Activated T-cell treated with anti-CD3 and anti-CD28 coated beads for 24 hours (primary cell): Measurements from ENCODE around the gene SYT15B.
"Not testable (repeated sequence)": the region's sequence is repeated elsewhere in the genome, so short reads cannot be mapped to it uniquely, and the experiment has no call there.

Experiments
- DNase-seq: peaks from one replicate; pipeline ENCODE4 v3.0.0-alpha.2; 2020; ENCODE audit warnings: low read depth

SYT15B gene

DNA sequence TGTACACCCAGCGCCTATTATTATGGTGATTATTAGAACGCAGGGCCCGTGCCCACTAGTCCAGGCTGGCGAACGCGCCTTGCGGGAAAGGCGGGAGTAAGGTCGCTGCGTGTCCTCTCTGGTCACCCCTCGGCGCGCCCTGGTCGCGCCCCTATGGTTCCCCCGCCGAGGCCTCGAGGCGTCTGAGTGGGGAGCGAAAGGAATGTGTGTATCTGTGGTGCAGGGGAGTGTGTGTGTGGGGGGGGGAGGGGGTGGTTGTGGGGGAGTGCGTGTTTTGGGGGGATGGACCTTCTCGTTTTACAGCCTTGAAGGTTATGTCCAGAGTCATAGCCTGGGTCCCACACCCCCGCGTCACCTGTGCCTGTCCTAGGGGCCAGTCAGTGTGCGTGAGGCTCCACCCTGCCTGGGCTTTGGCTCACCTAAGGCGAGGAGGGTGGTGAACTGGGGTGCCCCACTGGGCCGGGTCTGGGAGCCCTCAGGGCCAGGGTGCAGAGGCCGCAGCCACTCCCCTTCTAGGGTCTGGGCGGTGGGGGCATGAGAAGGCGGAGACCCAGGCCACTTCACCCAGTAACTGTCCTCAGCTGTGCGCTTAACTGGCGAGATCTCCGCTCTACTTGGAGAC lies at the start of gene SYT15B:
Gene SYT15B (minus strand): TSS at position 39 of the 622 bp plus-strand sequence. CDS start 952 bp downstream, outside the sequence.
- DNase-seq = not testable (repeated sequence)

- not testable (repeated sequence) for DNase-seq
Observed at GRCh38 chr10:47779590-47779989, 16.2 kb upstream of the SYT15B start.

GRCh38 chr10:47775361-47776231 lies 12.2 kb upstream of the SYT15B start:
- not testable (repeated sequence) for DNase-seq

DNA sequence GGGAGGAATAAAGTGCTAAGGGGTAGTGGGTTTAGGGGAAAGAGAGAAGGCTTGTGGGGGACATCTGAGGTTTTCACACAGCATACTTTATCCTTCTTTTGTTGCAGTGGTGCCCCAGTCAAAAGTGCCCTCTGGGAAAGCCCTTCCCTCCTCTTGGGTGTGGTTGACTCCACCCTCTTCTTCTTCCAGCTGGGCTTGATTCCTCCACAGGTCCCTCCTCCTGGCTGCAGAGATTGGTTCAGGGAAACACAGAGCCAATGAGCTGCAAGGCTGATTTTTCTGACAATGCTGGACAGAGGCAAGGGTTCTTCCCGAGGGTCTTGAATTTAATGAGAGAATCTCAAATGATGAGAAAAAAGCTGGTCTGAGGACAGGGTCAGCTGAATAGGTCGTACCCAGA lies 7.4 kb upstream of the SYT15B start:
- not testable (repeated sequence) for DNase-seq

GRCh38 chr10:47768578-47769115 lies 5.3 kb upstream of the SYT15B start:
- not testable (repeated sequence) for DNase-seq

DNA sequence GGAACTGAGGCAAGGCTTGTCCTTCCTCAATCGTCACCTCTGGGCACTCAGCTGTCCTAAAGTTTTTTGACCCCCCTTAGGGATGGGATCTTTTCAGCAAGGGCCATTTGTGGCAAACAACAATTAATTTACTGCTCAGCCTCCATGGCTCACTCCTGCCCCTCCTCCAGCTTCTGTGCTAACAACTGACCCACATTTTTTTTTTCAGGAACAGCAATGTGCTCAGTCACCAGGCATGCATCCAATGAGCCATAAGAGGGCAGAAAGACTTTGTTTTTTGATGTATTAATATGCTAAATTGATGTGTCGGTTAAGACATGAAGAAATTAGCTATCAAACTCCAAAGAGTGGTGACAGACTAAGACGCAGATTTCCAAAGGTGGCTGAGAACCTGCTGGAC lies 4.7 kb upstream of the SYT15B start:
- DNase-seq = not testable (repeated sequence)

GRCh38 chr10:47767236-47767635 lies 3.8 kb upstream of the SYT15B start:
- not testable (repeated sequence) for DNase-seq

- not testable (repeated sequence) for DNase-seq
Observed at GRCh38 chr10:47765232-47765631, 1.8 kb upstream of the SYT15B start.

GRCh38 chr10:47762674-47763553 lies 478 bp downstream of the SYT15B start:
- not testable (repeated sequence) for DNase-seq

DNA sequence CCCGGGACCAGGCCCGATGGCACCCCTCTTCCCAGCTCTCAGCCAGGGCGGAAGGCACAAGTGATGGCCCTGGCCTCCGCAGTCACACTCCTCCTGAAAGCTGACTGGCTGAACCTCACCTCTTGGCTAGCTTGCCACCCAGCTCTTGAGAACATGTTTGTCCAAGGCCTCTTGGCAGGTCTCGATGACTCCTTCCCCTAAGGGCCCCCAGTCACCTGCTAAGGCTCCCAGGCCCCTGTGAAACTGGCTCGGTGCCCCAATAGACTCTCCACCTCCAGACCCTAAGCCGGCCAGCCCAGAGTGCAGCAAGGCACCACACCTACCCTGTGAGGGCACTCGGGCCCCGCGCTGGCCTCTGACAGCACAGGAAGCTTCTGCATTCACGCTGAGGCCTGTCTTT lies 4.5 kb downstream of the SYT15B start:
- not testable (repeated sequence) for DNase-seq

DNA sequence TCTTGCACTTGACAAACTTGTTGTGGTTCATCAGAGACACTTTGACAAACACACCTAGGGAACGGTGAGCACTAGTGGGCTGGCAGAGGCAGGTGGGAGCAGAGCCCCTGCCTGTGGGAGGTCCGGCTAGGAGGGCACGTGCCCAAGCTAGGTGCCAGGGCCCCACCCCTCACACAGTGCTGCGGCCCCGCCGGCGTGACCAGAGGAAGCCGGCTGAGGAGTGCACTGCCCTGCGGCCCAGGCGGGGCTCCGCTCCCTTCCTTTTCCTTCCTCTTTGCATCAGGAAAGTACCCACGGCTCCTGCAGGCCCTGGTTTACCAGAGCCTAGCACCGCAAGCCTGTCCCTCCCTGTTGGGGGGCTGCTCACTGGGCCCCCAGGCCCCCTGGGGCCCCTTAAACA lies 7.2 kb downstream of the SYT15B start:
- DNase-seq = not testable (repeated sequence)

- not testable (repeated sequence) for DNase-seq
Observed at GRCh38 chr10:47753871-47754270, 9.5 kb downstream of the SYT15B start.

DNA sequence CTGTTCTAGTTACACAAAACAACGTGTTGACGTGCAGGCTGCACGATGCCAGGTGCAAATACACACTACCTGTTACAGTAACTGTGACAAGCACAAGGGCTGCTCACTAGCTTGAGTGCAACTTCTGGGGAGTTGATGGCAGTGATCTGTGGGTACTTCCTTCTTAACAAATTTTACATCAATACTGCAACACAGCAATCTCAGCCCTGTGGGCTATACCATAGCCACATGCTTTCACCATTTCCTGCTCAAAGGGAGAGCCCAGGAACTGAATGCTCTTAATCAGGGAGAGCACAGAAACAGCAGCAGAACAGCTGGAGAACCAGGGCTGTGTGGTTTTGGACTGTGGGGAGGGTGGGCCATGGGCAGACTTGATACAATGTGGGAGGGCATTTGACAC lies 10.2 kb downstream of the SYT15B start:
- DNase-seq = not testable (repeated sequence)

DNA sequence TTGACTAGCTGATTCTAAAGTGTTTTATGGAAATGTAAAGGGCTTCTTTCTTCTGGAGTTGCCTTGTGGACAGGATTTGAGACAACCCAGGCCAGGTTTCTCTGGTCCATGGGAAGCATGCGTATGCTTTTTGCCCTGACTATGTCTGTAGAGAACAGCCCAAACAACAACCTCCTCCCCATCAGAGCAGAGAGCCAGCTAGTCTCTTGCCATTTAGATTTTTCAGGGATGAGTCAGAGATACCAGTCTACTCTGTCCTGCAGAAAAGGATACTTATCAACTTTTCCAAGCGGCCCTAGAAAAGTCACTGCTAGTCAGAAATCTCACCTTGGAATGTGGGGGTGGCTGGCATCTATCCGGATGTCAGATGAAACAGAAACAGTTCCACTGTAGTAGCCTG lies 11.6 kb downstream of the SYT15B start:
- not testable (repeated sequence) for DNase-seq

DNA sequence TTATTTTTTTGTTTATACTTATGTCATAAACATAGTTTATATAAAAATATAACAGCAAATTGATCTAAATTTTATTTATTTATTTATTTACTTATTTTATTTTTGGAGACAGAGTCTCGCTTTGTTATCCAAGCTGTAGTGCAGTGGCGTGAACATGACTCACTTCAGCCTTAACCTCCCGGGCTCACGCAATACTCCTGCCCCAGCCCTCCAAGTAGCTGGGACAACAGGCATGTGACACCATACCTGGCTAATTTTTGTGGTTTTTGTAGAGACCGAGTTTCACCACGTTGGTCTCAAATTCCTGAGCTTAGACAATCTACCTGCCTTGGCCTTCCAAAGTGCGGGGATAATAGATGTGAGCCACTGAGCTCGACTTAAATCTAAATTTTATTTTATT lies 13.0 kb downstream of the SYT15B start:
- DNase-seq = not testable (repeated sequence)

DNA sequence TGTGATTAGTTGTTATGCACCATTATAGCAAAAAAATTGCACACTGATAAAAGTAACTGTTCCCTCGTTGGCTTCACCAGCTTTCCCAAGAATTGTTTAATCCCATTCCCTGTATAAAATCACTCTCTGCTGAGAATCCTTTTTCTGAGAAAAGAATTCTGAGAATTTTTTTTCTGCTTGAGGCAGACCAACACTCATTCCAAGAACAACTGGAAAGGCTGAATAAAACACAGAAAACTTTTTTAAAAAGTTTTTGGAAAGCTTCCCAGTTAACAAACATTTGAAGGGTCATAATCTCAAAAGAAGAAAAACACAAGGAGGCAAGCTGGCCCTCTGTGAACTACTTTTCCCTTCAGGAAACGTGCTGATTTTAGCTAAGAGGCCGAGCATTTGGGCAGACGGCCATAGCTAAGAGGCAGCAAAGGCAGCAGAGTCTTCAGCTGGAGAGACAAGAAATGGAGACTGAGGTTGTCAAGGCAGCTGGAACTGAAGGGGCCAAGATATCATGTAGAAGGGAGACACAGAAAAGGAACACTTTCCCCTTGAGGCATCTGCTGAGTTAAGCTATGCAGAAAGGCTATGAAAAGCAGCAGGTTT lies 16.5 kb downstream of the SYT15B start:
- DNase-seq = not testable (repeated sequence)

DNA sequence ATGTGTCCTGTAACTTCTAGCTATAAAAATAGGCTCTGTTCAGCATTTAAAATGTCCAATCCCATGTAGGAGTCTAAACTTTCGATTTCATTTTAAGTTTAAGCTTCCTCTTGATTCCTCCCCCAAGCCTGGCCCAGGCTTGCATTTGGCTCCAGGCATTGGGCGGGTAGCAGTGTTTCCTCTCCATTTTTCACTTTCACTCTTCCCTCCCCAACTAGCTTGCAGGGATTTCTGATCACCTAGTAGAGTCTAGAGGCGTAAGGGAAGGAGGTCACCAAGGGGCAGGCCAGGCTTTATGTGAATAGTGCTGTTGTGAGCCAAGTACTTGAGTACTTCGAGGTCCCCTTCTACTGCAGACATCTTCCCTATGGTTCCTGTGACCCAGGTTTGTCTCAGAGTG lies 18.5 kb downstream of the SYT15B start:
- DNase-seq = not testable (repeated sequence)

DNA sequence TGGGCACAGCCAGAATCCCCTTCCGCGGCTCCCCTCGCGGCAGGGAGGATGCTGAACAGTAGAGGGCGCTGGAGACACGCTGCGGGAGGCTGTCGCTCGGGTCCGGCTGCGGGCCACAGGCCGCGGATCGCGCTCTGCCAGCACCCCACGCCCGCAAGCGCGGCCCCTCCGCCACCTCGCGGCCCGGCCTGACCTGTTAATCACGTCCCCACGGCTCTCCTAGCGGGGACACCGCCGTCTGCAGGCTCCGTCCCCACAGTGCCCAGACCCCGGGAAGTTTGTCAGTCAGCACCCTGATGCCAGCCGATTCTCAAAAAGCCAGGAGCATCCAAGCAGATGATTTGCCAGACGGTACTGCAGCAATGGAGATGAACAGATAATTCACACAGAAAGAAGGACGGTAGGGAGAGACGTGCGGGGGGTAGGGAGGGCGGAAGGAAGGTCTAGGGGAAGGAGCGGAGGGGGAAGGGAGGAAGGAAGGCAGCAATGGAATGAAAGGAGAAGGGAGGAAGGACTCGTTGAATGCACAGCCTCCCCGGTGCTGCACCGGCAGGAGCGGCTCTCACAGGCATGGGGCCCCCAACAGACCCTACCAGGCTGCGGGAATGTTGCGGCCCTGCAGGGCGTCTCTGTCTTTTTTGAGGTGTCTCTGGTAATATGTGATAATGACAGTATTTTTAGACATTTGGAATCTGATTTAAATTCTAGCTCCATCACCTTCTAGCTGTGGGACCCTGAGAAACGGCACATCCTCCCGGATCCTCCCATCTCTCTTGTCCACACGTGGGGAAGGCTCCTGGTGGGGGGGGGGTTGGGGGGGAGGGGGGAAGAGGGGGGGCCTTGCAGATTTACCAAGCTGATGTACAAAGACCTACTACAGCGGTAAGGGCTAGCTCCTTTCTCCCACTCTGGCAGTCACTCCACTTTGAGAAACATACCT lies 19.5 kb downstream of the SYT15B start:
- not testable (repeated sequence) for DNase-seq

- not testable (repeated sequence) for DNase-seq
Observed at GRCh38 chr10:47740868-47741267, 22.5 kb downstream of the SYT15B start.

- DNase-seq = not testable (repeated sequence)
Observed at GRCh38 chr10:47730911-47731310, 32.5 kb downstream of the SYT15B start.
